A375 (cell line): ENCODE results near the gene AMN. TPM values are rescaled to one million over a fixed set of nuclear protein-coding genes. Genes with fewer than 3 reads are reported as not detected.

ENCODE experiments used
- total RNA-seq: library from RNA; depleted of rRNA; stranded (reverse); fragments of >200 nt; shearing (Covaris generic); gene quantifications from 2 replicates; pipeline ENCODE4 v1.2.3, GENCODE V29; 2014; rRNA removed

Gene AMN
- total RNA-seq, result not detected in 2 replicates

DNA sequence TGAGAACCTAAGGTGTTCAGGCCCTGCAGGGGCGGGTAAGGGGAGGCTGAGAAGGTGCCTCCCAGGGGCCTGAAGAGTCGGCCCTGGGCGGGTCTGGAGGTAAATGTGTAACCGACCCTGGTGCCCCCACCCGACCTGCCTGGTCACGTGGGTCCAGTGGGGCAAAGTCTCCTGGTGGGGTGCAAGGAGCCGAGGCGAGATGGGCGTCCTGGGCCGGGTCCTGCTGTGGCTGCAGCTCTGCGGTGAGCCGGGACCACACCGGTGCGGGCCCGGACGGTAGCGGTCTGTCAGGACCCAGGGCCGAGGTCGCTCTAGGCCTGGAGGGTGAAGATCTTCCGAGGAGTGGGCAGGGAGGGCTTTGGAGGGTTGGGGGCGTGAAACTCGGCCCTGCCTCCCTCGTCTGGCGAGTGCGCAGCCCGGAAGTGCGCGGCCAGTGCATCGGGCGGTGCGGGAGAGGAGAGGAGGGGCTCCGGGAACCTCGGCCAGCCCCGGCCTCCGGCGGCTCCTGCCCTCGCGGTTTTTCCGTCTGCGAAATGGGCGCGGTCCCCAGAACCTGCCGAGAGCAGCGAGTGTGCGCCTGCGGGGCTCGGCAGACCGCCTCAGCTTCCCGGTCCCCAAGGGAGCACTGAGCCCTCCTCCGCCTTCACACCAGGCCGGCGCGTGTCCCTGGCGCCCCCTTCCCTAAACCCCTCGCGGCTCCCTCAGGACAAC lies at the start of gene AMN:
Gene AMN (plus strand): TSS at position 174 of the 711 bp plus-strand sequence. CDS start 26 bp downstream, at position 200.

Other genes starting within 250 kb of the AMN start
- 16.3 and 24.0 TPM in 2 replicates for gene TRAF3, start 145.2 kb upstream of the AMN start, total RNA-seq
- 24.4 and 41.4 TPM in 2 replicates for gene CDC42BPB, start 134.9 kb downstream of the AMN start, total RNA-seq
- not detected in 2 replicates for gene LBHD2, start 161.5 kb downstream of the AMN start, total RNA-seq
- gene EXOC3L4, start 172.1 kb downstream of the AMN start, total RNA-seq, result 0.29 TPM in 1 of 2 replicates, not detected in the other
- 40.2 and 46.0 TPM in 2 replicates for gene TNFAIP2, start 200.8 kb downstream of the AMN start, total RNA-seq